SK-N-SH (cell line): Measurements from ENCODE around the gene EMILIN2.

Experiments used
- CTCF ChIP-seq: fragments of 200-600 bp; sonication (generic); IDR thresholded peaks from 2 replicates; pipeline ENCODE4 v1.6.1; 2017; ENCODE audit warnings: antibody characterized with exemption, mild to moderate bottlenecking, moderate library complexity
- EZH2phosphoT487 ChIP-seq: fragments of 200-600 bp; sonication (generic); IDR thresholded peaks from 2 replicates; pipeline ENCODE4 v1.6.1; 2017; ENCODE audit warnings: low read depth, mixed run types, mild to moderate bottlenecking, antibody characterized with exemption, moderate library complexity, borderline replicate concordance
- FOXJ3 ChIP-seq: sonication (generic); formaldehyde crosslinking; IDR thresholded peaks from 2 replicates; pipeline ENCODE4 v1.5.1; 2020; ENCODE audit warnings: mild to moderate bottlenecking, missing genetic modification reagents
- GATA2 ChIP-seq: sonication (generic); formaldehyde crosslinking; IDR thresholded peaks from 2 replicates; pipeline ENCODE4 v1.5.0; 2020; ENCODE audit warnings: mild to moderate bottlenecking, missing genetic modification reagents
- MEF2A ChIP-seq: IDR thresholded peaks from 2 replicates; pipeline ENCODE4 v1.4.0; 2012; ENCODE audit warnings: low read depth, borderline replicate concordance
- POLR2AphosphoS5 ChIP-seq: IDR thresholded peaks from 2 replicates; pipeline ENCODE4 v1.6.1; 2012; ENCODE audit warnings: low read depth, low read length
- REST ChIP-seq: IDR thresholded peaks from 2 replicates; pipeline ENCODE4 v1.6.1; 2012; ENCODE audit warnings: mild to moderate bottlenecking, low read depth, low read length, moderate library complexity
- SMC3 ChIP-seq: IDR thresholded peaks from 2 replicates; pipeline ENCODE4 v1.6.1; 2012; ENCODE audit warnings: low read depth, low read length, improper control_type of control experiment
- TAF1 ChIP-seq: IDR thresholded peaks from 2 replicates; pipeline ENCODE4 v1.6.1; 2012; ENCODE audit warnings: low read depth, mild to moderate bottlenecking, low read length, moderate library complexity, borderline replicate concordance
- USF1 ChIP-seq: IDR thresholded peaks from 2 replicates; pipeline ENCODE4 v1.4.0; 2012; ENCODE audit warnings: low read depth, borderline replicate concordance

- TF ChIP-seq POLR2AphosphoS5 = no peak
- TF ChIP-seq GATA2 (CRISPR knock-in tag) = no peak
- TF ChIP-seq EZH2phosphoT487 = no peak
- TF ChIP-seq TAF1 = no peak
- no peak for TF ChIP-seq CTCF
- no peak for TF ChIP-seq REST
- no peak for TF ChIP-seq FOXJ3
- no peak for TF ChIP-seq SMC3
- TF ChIP-seq MEF2A = no peak
- no peak for TF ChIP-seq USF1
Observed at GRCh38 chr18:2964361-2965010, 117.7 kb downstream of the EMILIN2 start.
